Astrocyte (in vitro differentiated cells and primary cell): ENCODE data around the gene ANKRD40CL. TPM values are rescaled to one million over a fixed set of nuclear protein-coding genes. Genes with fewer than 3 reads are reported as not detected.
A peak's percentile ranks its signal among the peaks of the same experiment; 100 is the strongest.

Experiments used
- DNase-seq: peaks from one replicate; pipeline ENCODE4 v3.0.0-alpha.2; 2010; ENCODE audit warnings: low read depth
- FAIRE-seq: peaks from 2 replicates; lab custom pipeline; 2011; peaks lifted over from hg19 to GRCh38; lab: Jason Lieb, UNC
- H2AFZ ChIP-seq: 2 replicates; pipeline ENCODE4 v1.6.0; 2012; ENCODE audit warnings: low read depth, low read length, inconsistent platforms
- H3K27ac ChIP-seq: 2 replicates; pipeline ENCODE4 v1.5.1; 2011; ENCODE audit warnings: low read depth, low read length, inconsistent platforms
- H3K27me3 ChIP-seq: 2 replicates; pipeline ENCODE4 v1.6.0; 2011; ENCODE audit warnings: low read length, inconsistent platforms; ENCODE audit not compliant: insufficient read depth
- H3K36me3 ChIP-seq: 2 replicates; pipeline ENCODE4 v1.5.1; 2011; ENCODE audit warnings: low read length, inconsistent platforms; ENCODE audit not compliant: insufficient read depth
- H3K4me1 ChIP-seq: 2 replicates; pipeline ENCODE4 v1.5.1; 2011; ENCODE audit warnings: low read length, inconsistent platforms; ENCODE audit not compliant: insufficient read depth
- H3K4me2 ChIP-seq: 2 replicates; pipeline ENCODE4 v1.6.0; 2012; ENCODE audit warnings: low read length, inconsistent platforms
- H3K4me3 ChIP-seq: 2 replicates; pipeline ENCODE4 v1.5.1; 2011; ENCODE audit warnings: low read depth, mild to moderate bottlenecking, low read length, inconsistent platforms; ENCODE audit not compliant: insufficient read depth
- H3K79me2 ChIP-seq: 2 replicates; pipeline ENCODE4 v1.6.0; 2012; ENCODE audit warnings: mild to moderate bottlenecking, low read length, inconsistent platforms; ENCODE audit not compliant: insufficient read depth
- H3K9ac ChIP-seq: 2 replicates; pipeline ENCODE4 v1.6.0; 2012; ENCODE audit warnings: mild to moderate bottlenecking, low read length, inconsistent platforms
- H3K9me3 ChIP-seq: 2 replicates; pipeline ENCODE4 v1.5.1; 2012; ENCODE audit warnings: low read depth, mild to moderate bottlenecking, low read length, inconsistent platforms; ENCODE audit not compliant: insufficient read depth
- H4K20me1 ChIP-seq: 2 replicates; pipeline ENCODE4 v1.6.0; 2012; ENCODE audit warnings: low read length, inconsistent platforms; ENCODE audit not compliant: insufficient read depth
- H3K27ac Mint-ChIP-seq: one replicate; pipeline ENCODE4 v1.8.0; 2021; ENCODE audit warnings: mild to moderate bottlenecking, mixed read lengths; ENCODE audit not compliant: unreplicated experiment
- H3K27me3 Mint-ChIP-seq: one replicate; pipeline ENCODE4 v1.8.0; 2021; ENCODE audit warnings: low read depth, mixed read lengths; ENCODE audit not compliant: unreplicated experiment
- H3K36me3 Mint-ChIP-seq: one replicate; pipeline ENCODE4 v1.8.0; 2021; ENCODE audit warnings: low read depth, mixed read lengths; ENCODE audit not compliant: unreplicated experiment
- H3K4me1 Mint-ChIP-seq: one replicate; pipeline ENCODE4 v1.8.0; 2021; ENCODE audit warnings: low read depth, mixed read lengths; ENCODE audit not compliant: unreplicated experiment
- H3K4me3 Mint-ChIP-seq: one replicate; pipeline ENCODE4 v1.8.0; 2021; ENCODE audit warnings: mild to moderate bottlenecking, moderate library complexity, mixed read lengths; ENCODE audit not compliant: unreplicated experiment
- H3K9me3 Mint-ChIP-seq: one replicate; pipeline ENCODE4 v1.8.0; 2021; ENCODE audit warnings: mild to moderate bottlenecking, mixed read lengths; ENCODE audit not compliant: unreplicated experiment
- EZH2 ChIP-seq: IDR thresholded peaks from 2 replicates; pipeline ENCODE4 v1.6.1; 2012; ENCODE audit warnings: mild to moderate bottlenecking, low read length, inconsistent platforms; ENCODE audit not compliant: insufficient read depth
- total RNA-seq: library from RNA; stranded (reverse); gene quantifications from 2 replicates; pipeline ENCODE4 v1.2.1, GENCODE V29; 2021
- TF ChIP-seq, protein P1 (sequence below): IDR thresholded peaks from 2 replicates; pipeline ENCODE4 v1.5.1; 2011; ENCODE audit warnings: low read depth, mild to moderate bottlenecking, inconsistent platforms, low read length, moderate library complexity; ENCODE audit not compliant: insufficient read depth

Gene ANKRD40CL
- total RNA-seq, 1 donor from 2014 or later = not detected

- H3K4me1 ChIP-seq = peaks cover 6% of the 10 kb centered on the region
- no peaks in the 10 kb centered on the region for H3K36me3 ChIP-seq
- H3K27me3 Mint-ChIP-seq = no peaks in the 10 kb centered on the region
- H3K36me3 Mint-ChIP-seq = no peaks in the 10 kb centered on the region
- peak overlapping the region; percentile 86 for H3K4me3 Mint-ChIP-seq
- H3K4me1 Mint-ChIP-seq = peaks cover 18% of the 10 kb centered on the region
- H3K79me2 ChIP-seq = peaks cover 71% of the 10 kb centered on the region
- TF ChIP-seq, protein P1, sequence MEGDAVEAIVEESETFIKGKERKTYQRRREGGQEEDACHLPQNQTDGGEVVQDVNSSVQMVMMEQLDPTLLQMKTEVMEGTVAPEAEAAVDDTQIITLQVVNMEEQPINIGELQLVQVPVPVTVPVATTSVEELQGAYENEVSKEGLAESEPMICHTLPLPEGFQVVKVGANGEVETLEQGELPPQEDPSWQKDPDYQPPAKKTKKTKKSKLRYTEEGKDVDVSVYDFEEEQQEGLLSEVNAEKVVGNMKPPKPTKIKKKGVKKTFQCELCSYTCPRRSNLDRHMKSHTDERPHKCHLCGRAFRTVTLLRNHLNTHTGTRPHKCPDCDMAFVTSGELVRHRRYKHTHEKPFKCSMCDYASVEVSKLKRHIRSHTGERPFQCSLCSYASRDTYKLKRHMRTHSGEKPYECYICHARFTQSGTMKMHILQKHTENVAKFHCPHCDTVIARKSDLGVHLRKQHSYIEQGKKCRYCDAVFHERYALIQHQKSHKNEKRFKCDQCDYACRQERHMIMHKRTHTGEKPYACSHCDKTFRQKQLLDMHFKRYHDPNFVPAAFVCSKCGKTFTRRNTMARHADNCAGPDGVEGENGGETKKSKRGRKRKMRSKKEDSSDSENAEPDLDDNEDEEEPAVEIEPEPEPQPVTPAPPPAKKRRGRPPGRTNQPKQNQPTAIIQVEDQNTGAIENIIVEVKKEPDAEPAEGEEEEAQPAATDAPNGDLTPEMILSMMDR = no peak
- no peak for TF ChIP-seq EZH2
- DNase-seq = no peak
- H3K9me3 Mint-ChIP-seq = no peaks in the 10 kb centered on the region
- no peak overlapping the region for H3K27ac ChIP-seq
- FAIRE-seq = no peak
- no peaks in the 10 kb centered on the region for H3K9me3 ChIP-seq
- peak overlapping the region; percentile 98 for H3K9ac ChIP-seq
- peak overlapping the region; percentile 8 for H3K27ac Mint-ChIP-seq
- H3K4me3 ChIP-seq = peak overlapping the region; percentile 97
- no peak overlapping the region for H2AFZ ChIP-seq
- H3K27me3 ChIP-seq = no peaks in the 10 kb centered on the region
- peak overlapping the region; percentile 88 for H3K4me2 ChIP-seq
- H4K20me1 ChIP-seq = peaks cover 67% of the 10 kb centered on the region
Measured at GRCh38 chr17:50721194-50722010, 45.9 kb downstream of the ANKRD40CL start.

DNA sequence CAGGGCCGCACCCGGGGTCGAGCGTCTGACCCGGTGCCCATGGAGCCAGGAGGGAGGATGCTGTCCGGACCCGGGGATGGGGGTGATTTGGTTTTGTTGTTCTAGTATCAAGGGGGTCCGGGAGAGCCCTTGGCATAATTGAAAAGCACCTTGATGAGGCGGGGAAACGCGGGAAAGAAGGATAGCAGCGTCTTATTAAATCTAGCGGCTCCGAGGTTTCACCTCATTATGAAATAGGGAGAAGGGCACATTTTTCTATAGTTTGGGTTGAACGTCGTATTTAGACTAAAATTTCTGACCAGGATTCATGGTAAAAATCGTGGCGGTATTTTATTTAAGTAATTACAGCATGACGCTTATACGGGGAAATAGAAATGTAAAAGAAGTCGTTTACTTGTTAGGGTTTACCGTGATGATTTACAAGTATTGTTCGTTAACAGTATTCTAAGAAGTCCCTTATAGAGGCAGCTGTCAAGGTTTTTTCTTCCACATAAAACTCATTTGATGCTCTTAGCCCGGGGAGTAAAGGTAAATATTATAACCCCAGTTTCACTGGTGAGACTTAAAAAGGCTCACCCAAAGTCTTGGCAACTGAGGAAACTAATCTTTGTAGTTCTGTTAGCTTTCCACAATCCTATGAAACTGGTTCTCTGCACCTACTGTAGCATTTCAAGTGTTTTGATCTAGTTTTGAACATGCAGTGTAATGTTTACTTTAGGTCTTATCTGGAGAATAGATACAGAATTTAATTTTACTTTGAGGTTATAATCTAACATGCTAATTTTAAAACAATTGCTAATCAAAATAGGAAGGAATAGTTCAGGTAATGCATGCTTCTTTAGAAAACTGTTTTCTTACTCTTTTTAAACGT is 47.2 kb downstream of the ANKRD40CL start:
- H2AFZ ChIP-seq = peak overlapping the region; percentile 94
- H3K9ac ChIP-seq = peak overlapping the region; percentile 98
- peak overlapping the region; percentile 99 for H3K27ac ChIP-seq
- H3K27me3 ChIP-seq = no peaks in the 10 kb centered on the region
- peaks cover 6% of the 10 kb centered on the region for H3K4me1 ChIP-seq
- H3K9me3 ChIP-seq = no peaks in the 10 kb centered on the region
- no peak for DNase-seq
- Mint-ChIP-seq H3K27ac (peak overlapping the region; percentile 94), H3K4me1 (peaks cover 18% of the 10 kb centered on the region), H3K9me3 (no peaks in the 10 kb centered on the region), H3K4me3 (peak overlapping the region; percentile 86), H3K36me3 (no peaks in the 10 kb centered on the region), H3K27me3 (no peaks in the 10 kb centered on the region)
- no peaks in the 10 kb centered on the region for H3K36me3 ChIP-seq
- peaks cover 58% of the 10 kb centered on the region for H3K79me2 ChIP-seq
- no peak for TF ChIP-seq EZH2
- TF ChIP-seq, protein P1 = no peak
- FAIRE-seq = no peak
- H4K20me1 ChIP-seq = peaks cover 54% of the 10 kb centered on the region
- peak overlapping the region; percentile 97 for H3K4me3 ChIP-seq
- peak overlapping the region; percentile 88 for H3K4me2 ChIP-seq
